GM21528 (cell line): ENCODE data around the gene BCL2L11.

Source experiments
- ATAC-seq: cut with Tn5 transposase; IDR thresholded peaks from one replicate; pipeline ENCODE4 v1.9.1; 2021; ENCODE audit warnings: mild to moderate bottlenecking, moderate library complexity; ENCODE audit not compliant: unreplicated experiment, low FRiP score

BCL2L11 gene

GRCh38 chr2:111142101-111142500, 21.4 kb downstream of the BCL2L11 start:
- ATAC-seq, result no peak

- ATAC-seq, result no peak
Measured at GRCh38 chr2:111143107-111143842, 22.6 kb downstream of the BCL2L11 start.

- ATAC-seq, result no peak
Measured at GRCh38 chr2:111143843-111144198, 23.1 kb downstream of the BCL2L11 start.

GRCh38 chr2:111145103-111145760, 24.5 kb downstream of the BCL2L11 start:
- no peak for ATAC-seq

- no peak for ATAC-seq
Measured at GRCh38 chr2:111145951-111146350, 25.2 kb downstream of the BCL2L11 start.

- no peak for ATAC-seq
Measured at GRCh38 chr2:111148225-111148873, 27.6 kb downstream of the BCL2L11 start.

- ATAC-seq, result no peak
Measured at GRCh38 chr2:111148925-111149324, 28.2 kb downstream of the BCL2L11 start.

- ATAC-seq, result no peak
Measured at GRCh38 chr2:111149882-111150455, 29.3 kb downstream of the BCL2L11 start.

- no peak for ATAC-seq
Measured at GRCh38 chr2:111154758-111155157, 34.0 kb downstream of the BCL2L11 start.

GRCh38 chr2:111155610-111156009, 34.9 kb downstream of the BCL2L11 start:
- ATAC-seq, result no peak

GRCh38 chr2:111156529-111156928, 35.8 kb downstream of the BCL2L11 start:
- ATAC-seq, result no peak

GRCh38 chr2:111157071-111157661, 36.5 kb downstream of the BCL2L11 start:
- peak; percentile 70 for ATAC-seq

GRCh38 chr2:111157798-111158197, 37.1 kb downstream of the BCL2L11 start:
- peak; percentile 66 for ATAC-seq

- no peak for ATAC-seq
Measured at GRCh38 chr2:111159641-111160040, 38.9 kb downstream of the BCL2L11 start.

GRCh38 chr2:111160758-111161157, 40.0 kb downstream of the BCL2L11 start:
- ATAC-seq, result no peak

- no peak for ATAC-seq
Measured at GRCh38 chr2:111161971-111162370, 41.3 kb downstream of the BCL2L11 start.

GRCh38 chr2:111162718-111163331, 42.1 kb downstream of the BCL2L11 start:
- ATAC-seq, result no peak

GRCh38 chr2:111164078-111164477, 43.4 kb downstream of the BCL2L11 start:
- no peak for ATAC-seq

- no peak for ATAC-seq
Measured at GRCh38 chr2:111165084-111165483, 44.4 kb downstream of the BCL2L11 start.

- no peak for ATAC-seq
Measured at GRCh38 chr2:111166115-111166514, 45.4 kb downstream of the BCL2L11 start.
